ENCODE results near the gene IRAK1BP1.

DNA sequence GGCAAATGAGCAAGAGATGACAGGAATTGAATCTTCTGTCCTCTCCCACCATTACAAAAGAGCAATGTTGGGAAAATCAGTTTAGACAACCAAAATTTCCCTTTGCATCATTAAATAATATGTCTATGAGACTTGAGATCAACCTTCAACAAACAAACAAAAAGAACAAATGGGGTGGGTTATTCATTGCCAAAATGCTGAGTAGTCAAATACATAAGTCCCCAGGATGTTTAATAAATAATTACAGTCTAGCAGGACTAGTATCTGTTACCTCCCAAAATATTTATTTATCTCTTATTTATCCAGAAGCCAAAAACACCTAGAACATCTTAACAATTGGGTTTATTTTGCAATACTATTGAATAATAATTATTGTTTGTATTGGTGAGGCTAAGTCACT lies 16.2 kb upstream of the IRAK1BP1 start:
- TF ChIP-seq, protein P1, sequence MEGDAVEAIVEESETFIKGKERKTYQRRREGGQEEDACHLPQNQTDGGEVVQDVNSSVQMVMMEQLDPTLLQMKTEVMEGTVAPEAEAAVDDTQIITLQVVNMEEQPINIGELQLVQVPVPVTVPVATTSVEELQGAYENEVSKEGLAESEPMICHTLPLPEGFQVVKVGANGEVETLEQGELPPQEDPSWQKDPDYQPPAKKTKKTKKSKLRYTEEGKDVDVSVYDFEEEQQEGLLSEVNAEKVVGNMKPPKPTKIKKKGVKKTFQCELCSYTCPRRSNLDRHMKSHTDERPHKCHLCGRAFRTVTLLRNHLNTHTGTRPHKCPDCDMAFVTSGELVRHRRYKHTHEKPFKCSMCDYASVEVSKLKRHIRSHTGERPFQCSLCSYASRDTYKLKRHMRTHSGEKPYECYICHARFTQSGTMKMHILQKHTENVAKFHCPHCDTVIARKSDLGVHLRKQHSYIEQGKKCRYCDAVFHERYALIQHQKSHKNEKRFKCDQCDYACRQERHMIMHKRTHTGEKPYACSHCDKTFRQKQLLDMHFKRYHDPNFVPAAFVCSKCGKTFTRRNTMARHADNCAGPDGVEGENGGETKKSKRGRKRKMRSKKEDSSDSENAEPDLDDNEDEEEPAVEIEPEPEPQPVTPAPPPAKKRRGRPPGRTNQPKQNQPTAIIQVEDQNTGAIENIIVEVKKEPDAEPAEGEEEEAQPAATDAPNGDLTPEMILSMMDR (IDR thresholded peaks at IDR 0.05; ENCODE audit: insufficient read depth, low read depth, low read length), result no peak
- no peak for TF ChIP-seq EZH2 (IDR thresholded peaks at IDR 0.05; ENCODE audit: insufficient read depth, low read length)

Measured in astrocyte (in vitro differentiated cells and primary cell).